Measurements from ENCODE around the gene CENPP.

DNA sequence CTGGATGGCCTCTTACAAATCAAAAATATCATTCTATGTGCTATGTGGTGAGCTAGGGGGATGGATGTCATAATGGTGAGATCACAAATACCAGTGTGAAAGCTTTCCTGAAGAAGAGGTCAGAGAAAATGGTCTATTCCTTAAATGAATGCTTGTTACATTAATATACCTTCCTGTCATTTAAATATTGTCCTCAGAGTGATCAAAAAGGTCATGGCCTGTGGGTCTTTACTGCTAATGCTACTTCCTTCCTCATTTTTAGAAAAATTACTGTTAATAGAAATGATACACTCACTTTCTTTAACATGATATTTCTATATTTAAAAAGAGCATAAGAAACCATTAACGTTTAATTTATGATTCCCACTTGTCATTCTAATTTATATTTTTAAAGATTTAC, 88.8 kb downstream of the CENPP start:
- no peak for TF ChIP-seq POLR2A (IDR thresholded peaks at IDR 0.05)
- TF ChIP-seq, protein P1, sequence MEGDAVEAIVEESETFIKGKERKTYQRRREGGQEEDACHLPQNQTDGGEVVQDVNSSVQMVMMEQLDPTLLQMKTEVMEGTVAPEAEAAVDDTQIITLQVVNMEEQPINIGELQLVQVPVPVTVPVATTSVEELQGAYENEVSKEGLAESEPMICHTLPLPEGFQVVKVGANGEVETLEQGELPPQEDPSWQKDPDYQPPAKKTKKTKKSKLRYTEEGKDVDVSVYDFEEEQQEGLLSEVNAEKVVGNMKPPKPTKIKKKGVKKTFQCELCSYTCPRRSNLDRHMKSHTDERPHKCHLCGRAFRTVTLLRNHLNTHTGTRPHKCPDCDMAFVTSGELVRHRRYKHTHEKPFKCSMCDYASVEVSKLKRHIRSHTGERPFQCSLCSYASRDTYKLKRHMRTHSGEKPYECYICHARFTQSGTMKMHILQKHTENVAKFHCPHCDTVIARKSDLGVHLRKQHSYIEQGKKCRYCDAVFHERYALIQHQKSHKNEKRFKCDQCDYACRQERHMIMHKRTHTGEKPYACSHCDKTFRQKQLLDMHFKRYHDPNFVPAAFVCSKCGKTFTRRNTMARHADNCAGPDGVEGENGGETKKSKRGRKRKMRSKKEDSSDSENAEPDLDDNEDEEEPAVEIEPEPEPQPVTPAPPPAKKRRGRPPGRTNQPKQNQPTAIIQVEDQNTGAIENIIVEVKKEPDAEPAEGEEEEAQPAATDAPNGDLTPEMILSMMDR (IDR thresholded peaks at IDR 0.05), result no peak
